K562 (cell line): ENCODE measurements around the gene FAM181B. TPM values are rescaled to one million over a fixed set of nuclear protein-coding genes. Genes with fewer than 3 reads are reported as not detected.
A peak's percentile ranks its signal among the peaks of the same experiment; 100 is the strongest.

Experiments
- ATAC-seq: fragments of 200-7000 bp; cut with Tn5 transposase; 3 replicates; pipeline ENCODE4 v1.9.1; 2020; ENCODE audit warnings: moderate library complexity
- BruUV-seq: library from RNA; stranded (reverse); fragments of 400-500 nt; replicated peaks from 2 replicates; lab custom pipeline; 2021; lab: Mats Ljungman, UMichigan
- CTCF ChIA-PET: fragments of 300-600 bp; formaldehyde crosslinking; extraction: SDS; loops from one replicate; lab custom pipeline; 2021; ENCODE audit warnings: low intra/inter-chr PET ratio; lab: Yijun Ruan, JAX
- POLR2A ChIA-PET: fragments of 300-600, 350-650 bp; sonication (Branson Sonifier 250); formaldehyde crosslinking; extraction: SDS; loops from one replicate; lab custom pipeline; 2021; ENCODE audit warnings: antibody characterized with exemption, inconsistent platforms; lab: Yijun Ruan, JAX
- DNase-seq, 4 experiments: peaks; one replicate each; pipeline versions ENCODE4 v3.0.0 to v3.0.0-alpha.2; 2011 to 2018; ENCODE audit warnings: low spot score in 3 of 4, mixed read lengths in 3 of 4; ENCODE audit errors: extremely low read depth in 1 of 4
- FAIRE-seq: peaks from 2 replicates; lab custom pipeline; 2011; peaks lifted over from hg19 to GRCh38; lab: Jason Lieb, UNC
- H2AFZ ChIP-seq: 2 replicates; pipeline ENCODE4 v1.6.0; 2011; ENCODE audit warnings: low read depth, low read length, control low read depth, inconsistent platforms
- H3K27ac ChIP-seq: fragments of 200-600 bp; 3 replicates; pipeline ENCODE4 v1.8.0; 2011; ENCODE audit warnings: low read depth, mild to moderate bottlenecking, control low read depth, inconsistent platforms, low read length, moderate library complexity, mixed read lengths; ENCODE audit errors: extremely low read depth
- H3K27me3 ChIP-seq, 2 experiments: fragments of 300-600 bp in 1 of 2; 2 replicates in 1 of 2; 3 replicates in 1 of 2; pipeline versions ENCODE4 v1.6.0 to v1.8.0; 2011; ENCODE audit warnings: inconsistent platforms in 2 of 2, low read length in 2 of 2, mild to moderate bottlenecking in 1 of 2, mixed read lengths in 1 of 2, moderate library complexity in 1 of 2; ENCODE audit not compliant: control insufficient read depth in 2 of 2, insufficient read depth in 2 of 2
- H3K36me3 ChIP-seq: fragments of 300-600 bp; 3 replicates; pipeline ENCODE4 v1.8.0; 2011; ENCODE audit warnings: mild to moderate bottlenecking, low read length, inconsistent platforms; ENCODE audit not compliant: control insufficient read depth, insufficient read depth
- H3K4me1 ChIP-seq, 2 experiments: fragments of 200-600 bp in 1 of 2; replicated peaks in 1 of 2; 2 replicates in 1 of 2; 3 replicates in 1 of 2; pipeline versions ENCODE4 v1.5.1 to v1.8.0; 2011; ENCODE audit warnings: inconsistent platforms in 2 of 2, low read length in 2 of 2, mild to moderate bottlenecking in 1 of 2, mixed read lengths in 1 of 2, moderate library complexity in 1 of 2; ENCODE audit not compliant: control insufficient read depth in 2 of 2, insufficient read depth in 2 of 2
- H3K4me2 ChIP-seq: 2 replicates; pipeline ENCODE4 v1.6.1; 2011; ENCODE audit warnings: low read length, control low read depth, inconsistent platforms, mixed read lengths; ENCODE audit not compliant: insufficient read depth
- H3K4me3 ChIP-seq: fragments of 200-600 bp; sonication (generic), shearing (Covaris generic); 2 replicates; pipeline ENCODE4 v1.5.1; 2016; ENCODE audit warnings: control low read depth, inconsistent platforms
- H3K79me2 ChIP-seq: fragments of 200-600 bp; 3 replicates; pipeline ENCODE4 v1.8.0; 2011; ENCODE audit warnings: low read length, inconsistent platforms; ENCODE audit not compliant: control insufficient read depth, insufficient read depth
- H3K9ac ChIP-seq, 2 experiments: 2 replicates each; pipeline versions ENCODE4 v1.6.0 to v1.6.1; 2011; ENCODE audit warnings: low read depth in 2 of 2, low read length in 2 of 2, control low read depth in 1 of 2, inconsistent platforms in 1 of 2, mild to moderate bottlenecking in 1 of 2, mixed read lengths in 1 of 2; ENCODE audit not compliant: insufficient read depth in 1 of 2
- H3K9me1 ChIP-seq: one replicate; pipeline ENCODE4 v1.6.0; 2011; ENCODE audit warnings: inconsistent platforms, mild to moderate bottlenecking, low read length, moderate library complexity; ENCODE audit not compliant: control insufficient read depth, insufficient read depth
- H3K9me3 ChIP-seq: replicated peaks from 2 replicates; pipeline ENCODE4 v1.5.1; 2011; ENCODE audit warnings: low read depth, low read length, inconsistent platforms; ENCODE audit not compliant: control insufficient read depth, insufficient read depth
- H4K20me1 ChIP-seq: replicated peaks from 2 replicates; pipeline ENCODE4 v1.6.1; 2011; ENCODE audit warnings: low read length, inconsistent platforms, mixed read lengths; ENCODE audit not compliant: control insufficient read depth, insufficient read depth
- RAD21 ChIP-seq, 2 experiments: fragments of 250-450 bp in 1 of 2; fragments of 450-650 bp in 1 of 2; sonication (Bioruptor Pico) in 1 of 2; formaldehyde crosslinking in 1 of 2; IDR thresholded peaks in 1 of 2; conservative IDR thresholded peaks in 1 of 2; 2 replicates each; pipeline versions ENCODE4 v1.4.0 to v1.8.0; 2020 to 2022; ENCODE audit warnings: mild to moderate bottlenecking in 2 of 2, moderate library complexity in 1 of 2
- WGBS: fragments of 100-300 bp; shearing (Covaris generic); methylation state at CpG from one replicate; pipeline ENCODE4 v1.1.6; 2016; ENCODE audit warnings: low coverage, mixed read lengths; ENCODE audit not compliant: insufficient coverage; ENCODE audit errors: missing lambda C conversion rate; 5-methylcytosine and 5-hydroxymethylcytosine counted together
- in situ Hi-C: fragments of 300-500 bp; cut with MboI; formaldehyde crosslinking; loops from 4 replicates; pipeline ENCODE4 v1.15.0; 2018; ENCODE audit warnings: inconsistent platforms, mixed read lengths
- intact Hi-C: fragments of 100-400 bp; cut with micrococcal nuclease; formaldehyde crosslinking; loops from 2 replicates; pipeline ENCODE4 v1.14.2; 2022
- polyA plus RNA-seq, 8 experiments: library from polyadenylated mRNA; depleted of rRNA in 4 of 8; stranded (reverse) in 5 of 8; unstranded in 3 of 8; fragments of >200 nt; fragmentation: Nextera tagmentation in 2 of 8; fragmentation: Illumina TruSeq in 1 of 8; extraction: Ambion mirVana in 2 of 8; extraction: Trizol in 1 of 8; gene quantifications; 2 replicates each; pipeline versions ENCODE4 v1.2.1 to v1.2.3, GENCODE V29; 2011 to 2014; ENCODE audit warnings: inconsistent platforms in 1 of 8, missing spikeins in 1 of 8
- total RNA-seq, 7 experiments: library from RNA; depleted of rRNA in 6 of 7; stranded (reverse); fragments of >200 nt in 6 of 7; fragmentation: Illumina TruSeq in 2 of 7; extraction: Trizol in 2 of 7; gene quantifications; 2 replicates each; pipeline versions ENCODE4 v1.2.1 to v1.2.3, GENCODE V29; 2011 to 2021; ENCODE audit warnings: low replicate concordance in 1 of 7
- TF ChIP-seq, protein P1 (sequence below), 3 experiments: IDR thresholded peaks in 2 of 3; conservative IDR thresholded peaks in 1 of 3; 2 replicates each; pipeline ENCODE4 v1.5.1; 2011 to 2012; ENCODE audit warnings: low read length in 3 of 3, mild to moderate bottlenecking in 3 of 3, control low read depth in 2 of 3, improper control_type of control experiment in 1 of 3, inconsistent platforms in 1 of 3, low read depth in 1 of 3, mixed read lengths in 1 of 3, moderate library complexity in 1 of 3; ENCODE audit not compliant: insufficient read depth in 2 of 3
- TF ChIP-seq, protein P2 (sequence below): fragments of 250-450 bp; sonication (Bioruptor Pico); IDR thresholded peaks from 2 replicates; pipeline ENCODE4 v1.8.0; 2021; ENCODE audit warnings: borderline replicate concordance, mild to moderate bottlenecking, moderate library complexity; ENCODE audit not compliant: poor library complexity, severe bottlenecking

Gene FAM181B
- total and polyA plus RNA-seq, 9 of the 15 experiments (the other 6 are each of a cell fraction or from before 2014, with no cell fraction given): 0.01 TPM; not detected in 8

DNA sequence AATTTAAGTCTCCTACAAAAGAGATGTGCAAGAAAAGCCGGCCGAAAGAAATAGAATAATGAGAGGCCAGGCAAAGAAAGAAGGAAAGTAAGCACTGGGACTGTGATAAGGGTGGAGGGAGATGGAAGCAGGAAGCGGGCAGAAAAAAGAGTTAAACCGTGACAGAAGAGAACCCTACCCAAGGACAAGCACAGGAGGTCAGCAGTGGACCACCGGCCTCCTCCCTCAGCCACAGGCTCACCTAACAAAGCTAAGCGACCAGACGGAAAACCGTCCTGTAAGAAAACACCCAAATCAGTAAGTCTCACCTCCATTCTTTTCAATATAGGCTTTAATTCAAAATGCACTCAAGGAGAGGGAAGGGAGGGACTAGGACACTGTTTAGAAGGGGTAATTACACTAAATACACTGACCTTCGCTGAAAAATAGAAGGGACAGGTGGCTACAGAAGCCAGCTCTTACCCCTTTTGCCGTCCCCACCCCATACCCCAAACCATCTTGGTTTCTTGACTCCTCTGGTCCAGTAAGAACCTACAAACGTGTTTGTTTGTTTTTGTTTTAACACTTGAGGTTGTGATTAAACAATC is 1.9 kb downstream of the FAM181B start:
- Histone ChIP-seq H3K79me2 (no peaks in the 10 kb centered on the region), H3K9ac (no peak overlapping the region), H3K36me3 (no peaks in the 10 kb centered on the region), H2AFZ (no peak overlapping the region), H3K4me2 (no peak overlapping the region), H3K4me1 (peaks cover 2 to 19% of the 10 kb centered on the region in 2 experiments; a peak in 4 of 5 replicates), H3K4me3 (no peak overlapping the region), H3K27ac (no peak overlapping the region), H4K20me1 (no peaks in the 10 kb centered on the region), H3K9me1 (no peaks in the 10 kb centered on the region), H3K27me3 (peaks cover 26 to 50% of the 10 kb centered on the region in 2 experiments), H3K9me3 (no peaks in the 10 kb centered on the region)
- TF ChIP-seq, protein P1, sequence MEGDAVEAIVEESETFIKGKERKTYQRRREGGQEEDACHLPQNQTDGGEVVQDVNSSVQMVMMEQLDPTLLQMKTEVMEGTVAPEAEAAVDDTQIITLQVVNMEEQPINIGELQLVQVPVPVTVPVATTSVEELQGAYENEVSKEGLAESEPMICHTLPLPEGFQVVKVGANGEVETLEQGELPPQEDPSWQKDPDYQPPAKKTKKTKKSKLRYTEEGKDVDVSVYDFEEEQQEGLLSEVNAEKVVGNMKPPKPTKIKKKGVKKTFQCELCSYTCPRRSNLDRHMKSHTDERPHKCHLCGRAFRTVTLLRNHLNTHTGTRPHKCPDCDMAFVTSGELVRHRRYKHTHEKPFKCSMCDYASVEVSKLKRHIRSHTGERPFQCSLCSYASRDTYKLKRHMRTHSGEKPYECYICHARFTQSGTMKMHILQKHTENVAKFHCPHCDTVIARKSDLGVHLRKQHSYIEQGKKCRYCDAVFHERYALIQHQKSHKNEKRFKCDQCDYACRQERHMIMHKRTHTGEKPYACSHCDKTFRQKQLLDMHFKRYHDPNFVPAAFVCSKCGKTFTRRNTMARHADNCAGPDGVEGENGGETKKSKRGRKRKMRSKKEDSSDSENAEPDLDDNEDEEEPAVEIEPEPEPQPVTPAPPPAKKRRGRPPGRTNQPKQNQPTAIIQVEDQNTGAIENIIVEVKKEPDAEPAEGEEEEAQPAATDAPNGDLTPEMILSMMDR (IDR thresholded peaks at IDR 0.05 in 2 of 3, conservative IDR thresholded peaks at IDR 0.05 in 1 of 3; ENCODE audit: insufficient read depth in 2 of 3, low read depth in 1 of 3, low read length in 3 of 3): 0 out of 6 replicates have a peak, but pooled peaks of 1 of the 3 experiments have one; percentile 5
- TF ChIP-seq, protein P2, sequence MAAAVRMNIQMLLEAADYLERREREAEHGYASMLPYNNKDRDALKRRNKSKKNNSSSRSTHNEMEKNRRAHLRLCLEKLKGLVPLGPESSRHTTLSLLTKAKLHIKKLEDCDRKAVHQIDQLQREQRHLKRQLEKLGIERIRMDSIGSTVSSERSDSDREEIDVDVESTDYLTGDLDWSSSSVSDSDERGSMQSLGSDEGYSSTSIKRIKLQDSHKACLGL (CRISPR knock-in tag): no peak
- peak in 1 of 2 experiments; percentile 37; a peak in 2 of 4 replicates for TF ChIP-seq RAD21 (CRISPR knock-in tag; conservative IDR thresholded peaks at IDR 0.05 in 1 of 2, IDR thresholded peaks at IDR 0.05 in 1 of 2)
- BruUV-seq: no TSS peak
- ChIA-PET CTCF (no interaction called here), POLR2A (interaction anchor here (0.6 to 1.0 kb wide), 2 partner anchors 12 to 14 kb away, joined by 3 to 4 read pairs; no protein-coding TSS in a partner anchor)
- FAIRE-seq (no peak), DNase-seq (peak in 1 of 4 experiments; percentile 9), ATAC-seq (peak; percentile 47)
- WGBS: 10% methylated on average over 9 of the region's 11 CpGs
- in situ Hi-C loops: no loop called here
- intact Hi-C loops: no loop called here
